Smooth muscle cell (in vitro differentiated cells): ENCODE data around the gene ALKBH3. TPM values are rescaled to one million over a fixed set of nuclear protein-coding genes. Genes with fewer than 3 reads are reported as not detected.
A peak's percentile ranks its signal among the peaks of the same experiment; 100 is the strongest.

Experiments used
- DNase-seq: peaks from one replicate; lab custom pipeline; 2025; ENCODE audit not compliant: unreplicated experiment; lab: John Stamatoyannopoulos, UW
- H2AFZ ChIP-seq: fragments of 200-600 bp; sonication (generic); 2 replicates; pipeline ENCODE4 v1.6.0; 2016; ENCODE audit warnings: antibody characterized with exemption, low read depth, mild to moderate bottlenecking
- H3F3A ChIP-seq: fragments of 200-600 bp; sonication (generic); 2 replicates; pipeline ENCODE4 v1.6.0; 2017; ENCODE audit warnings: antibody characterized with exemption, low read depth
- H3K27ac ChIP-seq: fragments of 200-600 bp; sonication (generic); 2 replicates; pipeline ENCODE4 v1.5.1; 2016; ENCODE audit warnings: low read depth, mild to moderate bottlenecking
- H3K27me3 ChIP-seq: fragments of 200-600 bp; sonication (generic); 2 replicates; pipeline ENCODE4 v1.6.1; 2016; ENCODE audit warnings: low read depth, mild to moderate bottlenecking
- H3K36me3 ChIP-seq: fragments of 200-600 bp; sonication (generic); 2 replicates; pipeline ENCODE4 v1.5.1; 2016; ENCODE audit warnings: low read depth
- H3K4me1 ChIP-seq: fragments of 200-600 bp; sonication (generic); 2 replicates; pipeline ENCODE4 v1.5.1; 2016; ENCODE audit warnings: low read depth
- H3K4me2 ChIP-seq: fragments of 200-600 bp; sonication (generic); 2 replicates; pipeline ENCODE4 v1.6.0; 2016; ENCODE audit warnings: mild to moderate bottlenecking
- H3K4me3 ChIP-seq: fragments of 200-600 bp; sonication (generic); 2 replicates; pipeline ENCODE4 v1.5.1; 2016; ENCODE audit warnings: mild to moderate bottlenecking
- H3K79me2 ChIP-seq: fragments of 200-600 bp; sonication (generic); 2 replicates; pipeline ENCODE4 v1.6.0; 2016; ENCODE audit warnings: low read depth, mild to moderate bottlenecking
- H3K9ac ChIP-seq: fragments of 200-600 bp; sonication (generic); 2 replicates; pipeline ENCODE4 v1.6.0; 2016; ENCODE audit warnings: low read depth
- H3K9me3 ChIP-seq: fragments of 200-600 bp; sonication (generic); replicated peaks from 2 replicates; pipeline ENCODE4 v1.5.1; 2016; ENCODE audit warnings: low read depth
- H4K20me1 ChIP-seq: fragments of 200-600 bp; sonication (generic); 2 replicates; pipeline ENCODE4 v1.6.0; 2016; ENCODE audit warnings: low read depth
- WGBS: methylation state at CpG from one replicate; pipeline ENCODE4 v1.1.7; 2016; ENCODE audit warnings: low lambda C conversion rate; 5-methylcytosine and 5-hydroxymethylcytosine counted together
- polyA plus RNA-seq: library from polyadenylated mRNA; unstranded; fragments of >200 nt; fragmentation: Nextera tagmentation; extraction: Ambion mirVana; gene quantifications from 2 replicates; pipeline ENCODE4 v1.2.1, GENCODE V29; 2016
- total RNA-seq: library from RNA; depleted of rRNA; stranded (reverse); fragments of >200 nt; gene quantifications from 2 replicates; pipeline ENCODE4 v1.2.3, GENCODE V29; 2014
- TF ChIP-seq, protein P1 (sequence below): fragments of 200-600 bp; sonication (generic); IDR thresholded peaks from 2 replicates; pipeline ENCODE4 v1.5.1; 2017; ENCODE audit warnings: borderline replicate concordance, mild to moderate bottlenecking, antibody characterized with exemption; ENCODE audit not compliant: insufficient read depth, poor library complexity, severe bottlenecking

The ALKBH3 gene
- total and polyA plus RNA-seq, 2 experiments from 2014 or later, result 29.9 to 34.3 TPM

DNA sequence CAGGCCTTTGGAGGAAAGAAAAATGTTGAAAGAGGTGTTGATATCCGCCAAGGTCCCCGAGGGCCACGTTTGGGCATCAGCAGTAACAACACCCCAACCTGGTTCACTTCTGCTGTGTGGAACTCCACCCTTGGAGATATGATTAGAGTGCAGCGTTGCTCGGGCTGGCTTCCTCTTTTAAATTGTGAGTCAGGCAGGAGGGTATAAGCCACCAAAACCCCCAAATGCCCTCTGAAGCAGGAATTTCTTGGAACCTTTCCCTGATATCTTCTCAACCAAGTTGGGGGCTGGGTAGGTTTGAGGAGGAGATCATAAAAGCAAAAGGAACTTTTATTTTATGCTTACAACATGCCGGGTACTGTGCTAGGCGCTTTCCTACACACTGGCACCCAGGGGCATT lies 55.4 kb downstream of the ALKBH3 start:
- no peak for DNase-seq
- TF ChIP-seq, protein P1, sequence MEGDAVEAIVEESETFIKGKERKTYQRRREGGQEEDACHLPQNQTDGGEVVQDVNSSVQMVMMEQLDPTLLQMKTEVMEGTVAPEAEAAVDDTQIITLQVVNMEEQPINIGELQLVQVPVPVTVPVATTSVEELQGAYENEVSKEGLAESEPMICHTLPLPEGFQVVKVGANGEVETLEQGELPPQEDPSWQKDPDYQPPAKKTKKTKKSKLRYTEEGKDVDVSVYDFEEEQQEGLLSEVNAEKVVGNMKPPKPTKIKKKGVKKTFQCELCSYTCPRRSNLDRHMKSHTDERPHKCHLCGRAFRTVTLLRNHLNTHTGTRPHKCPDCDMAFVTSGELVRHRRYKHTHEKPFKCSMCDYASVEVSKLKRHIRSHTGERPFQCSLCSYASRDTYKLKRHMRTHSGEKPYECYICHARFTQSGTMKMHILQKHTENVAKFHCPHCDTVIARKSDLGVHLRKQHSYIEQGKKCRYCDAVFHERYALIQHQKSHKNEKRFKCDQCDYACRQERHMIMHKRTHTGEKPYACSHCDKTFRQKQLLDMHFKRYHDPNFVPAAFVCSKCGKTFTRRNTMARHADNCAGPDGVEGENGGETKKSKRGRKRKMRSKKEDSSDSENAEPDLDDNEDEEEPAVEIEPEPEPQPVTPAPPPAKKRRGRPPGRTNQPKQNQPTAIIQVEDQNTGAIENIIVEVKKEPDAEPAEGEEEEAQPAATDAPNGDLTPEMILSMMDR, result no peak

DNA sequence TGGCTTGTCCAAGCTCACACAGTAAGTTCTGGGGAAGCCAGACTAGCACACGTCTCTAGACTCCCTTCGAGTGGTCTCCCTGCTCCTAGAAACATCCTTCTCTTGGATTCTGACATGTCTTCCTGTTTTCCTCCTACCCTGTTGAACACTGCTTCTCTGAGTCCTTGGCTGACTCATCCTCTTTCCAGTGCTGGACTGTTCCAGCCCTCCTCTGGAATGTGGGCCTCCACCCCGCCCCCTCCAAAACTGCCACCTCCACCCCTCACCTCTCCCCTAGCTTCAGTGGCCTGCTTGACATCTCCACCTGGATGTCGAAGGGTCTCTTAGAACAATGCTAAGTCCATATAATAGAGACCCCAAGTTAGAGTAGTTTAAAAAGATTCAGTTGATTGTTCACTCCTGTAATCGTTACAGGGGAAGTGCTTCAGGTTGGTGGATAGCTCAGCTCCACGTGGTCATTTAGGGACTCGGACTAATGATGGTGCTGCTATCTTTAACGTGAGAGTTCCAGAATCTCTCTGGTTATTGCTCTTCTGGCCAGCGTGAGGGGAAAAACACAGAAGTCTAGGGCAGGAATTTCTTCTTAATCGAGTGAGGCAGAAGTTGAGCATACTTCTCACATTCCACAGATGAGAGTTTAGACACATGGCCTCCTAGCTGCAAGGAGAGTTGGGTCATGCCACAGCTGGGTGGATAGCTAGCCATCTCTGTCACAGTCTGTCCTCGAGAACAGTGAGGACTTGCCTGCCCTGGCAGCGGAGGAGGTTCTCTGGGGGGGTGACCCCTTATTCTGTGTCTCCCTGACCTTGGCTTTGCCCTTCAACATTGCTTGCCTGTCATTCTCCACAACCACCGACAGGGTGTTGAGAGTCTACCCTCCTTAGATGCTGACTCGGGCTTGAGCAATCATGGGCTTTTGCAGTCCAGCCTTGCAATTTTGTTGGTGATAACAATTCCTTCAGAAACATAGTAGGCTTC lies 57.1 kb downstream of the ALKBH3 start:
- Histone ChIP-seq H3K9me3 (no peaks in the 10 kb centered on the region), H3K27ac (peak overlapping the region; percentile 91), H3K27me3 (peaks cover 2% of the 10 kb centered on the region), H3K79me2 (no peaks in the 10 kb centered on the region), H3K4me2 (peak overlapping the region; percentile 59), H4K20me1 (no peaks in the 10 kb centered on the region), H3K4me1 (peaks cover 11% of the 10 kb centered on the region), H3K4me3 (no peak overlapping the region), H3K9ac (peak overlapping the region; percentile 65), H2AFZ (no peak overlapping the region), H3F3A (peaks cover 11% of the 10 kb centered on the region), H3K36me3 (no peaks in the 10 kb centered on the region)
- DNase-seq, result no peak
- 45% methylated on average over 14 of the region's 14 CpGs for WGBS
- TF ChIP-seq, protein P1, result peak; percentile 28

More for the DNA sequence above, 55.4 kb downstream of the ALKBH3 start:
- Histone ChIP-seq H3K9ac (no peak overlapping the region), H3K27me3 (no peaks in the 10 kb centered on the region), H3K36me3 (no peaks in the 10 kb centered on the region), H3K79me2 (no peaks in the 10 kb centered on the region), H2AFZ (no peak overlapping the region), H3F3A (peaks cover 11% of the 10 kb centered on the region), H3K27ac (no peak overlapping the region), H3K4me3 (no peak overlapping the region), H3K4me1 (peaks cover 11% of the 10 kb centered on the region), H3K4me2 (no peak overlapping the region), H3K9me3 (no peaks in the 10 kb centered on the region), H4K20me1 (no peaks in the 10 kb centered on the region)
- WGBS, result 86% methylated on average over 7 of the region's 7 CpGs

DNA sequence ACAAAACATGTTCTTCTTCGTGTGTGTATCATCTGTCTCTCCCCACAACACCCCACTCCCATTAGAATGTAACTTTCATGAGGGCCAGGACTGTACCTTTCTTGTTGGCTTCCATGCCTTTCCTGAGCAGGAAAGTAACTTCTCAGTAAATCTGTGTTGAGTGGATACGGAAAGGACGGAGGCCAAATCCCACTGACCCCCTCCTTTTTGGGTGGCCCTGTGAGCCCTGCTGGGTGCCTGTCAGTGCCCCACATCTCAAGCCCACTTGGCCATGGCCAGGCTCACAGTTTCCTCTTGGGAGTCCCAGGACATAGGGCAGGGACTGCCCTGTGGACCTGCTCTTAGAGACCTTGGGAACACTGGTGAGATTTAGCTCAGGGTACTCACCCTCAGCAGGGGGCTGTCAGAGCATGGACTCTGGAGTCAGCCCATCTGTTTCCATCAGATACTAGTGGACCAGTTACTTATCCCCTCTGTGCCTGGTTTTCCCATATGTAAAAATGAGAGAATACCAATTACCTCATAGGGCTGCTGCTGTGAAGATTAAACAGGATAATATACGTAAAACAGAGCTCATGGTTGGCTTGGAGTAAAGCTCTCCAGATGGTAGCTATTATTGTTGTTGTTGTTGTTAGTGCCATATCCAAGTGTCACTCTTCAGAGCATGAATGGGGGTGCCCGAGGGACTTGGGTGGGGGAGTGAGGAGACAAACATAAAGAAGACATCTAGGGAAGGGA lies 60.8 kb downstream of the ALKBH3 start:
- H3K4me2 ChIP-seq, result peak overlapping the region; percentile 99
- peaks cover 15% of the 10 kb centered on the region for H4K20me1 ChIP-seq
- H3K9ac ChIP-seq, result peak overlapping the region; percentile 73
- no peaks in the 10 kb centered on the region for H3K36me3 ChIP-seq
- no peaks in the 10 kb centered on the region for H3K79me2 ChIP-seq
- TF ChIP-seq, protein P1, result no peak
- peak overlapping the region; percentile 35 for H3K27ac ChIP-seq
- DNase-seq, result no peak
- H3K4me1 ChIP-seq, result peaks cover 4% of the 10 kb centered on the region
- WGBS, result 62% methylated on average over 5 of the region's 5 CpGs
- peak overlapping the region; percentile 79 for H3K4me3 ChIP-seq
- H3K9me3 ChIP-seq, result no peaks in the 10 kb centered on the region
- peaks cover 25% of the 10 kb centered on the region for H3K27me3 ChIP-seq
- peak overlapping the region; percentile 86 for H2AFZ ChIP-seq
- peaks cover 11% of the 10 kb centered on the region for H3F3A ChIP-seq
